OCI-LY7 (cell line): ENCODE measurements around the gene ZBTB3. TPM values are rescaled to one million over a fixed set of nuclear protein-coding genes. Genes with fewer than 3 reads are reported as not detected.

Experiments used
- Bru-seq: library from RNA; stranded (reverse); fragments of 400-500 nt; gene quantifications from one replicate; lab custom pipeline; 2021; lab: Mats Ljungman, UMichigan
- BruChase-seq, 2 experiments: library from RNA; stranded (reverse); fragments of 400-500 nt; gene quantifications; one replicate each; lab custom pipeline; 2021; lab: Mats Ljungman, UMichigan
- BruUV-seq: library from RNA; stranded (reverse); fragments of 400-500 nt; replicated peaks from 2 replicates; lab custom pipeline; 2021; lab: Mats Ljungman, UMichigan
- CTCF ChIA-PET: fragments of 300-600 bp; sonication (Branson Sonifier 250); formaldehyde crosslinking; loops from one replicate; lab custom pipeline; 2022; ENCODE audit warnings: antibody characterized with exemption; ENCODE audit not compliant: unreplicated experiment; lab: Charles Lee
- POLR2A ChIA-PET: fragments of 300-600 bp; sonication (Branson Sonifier 250); formaldehyde crosslinking; loops from one replicate; lab custom pipeline; 2022; ENCODE audit warnings: antibody characterized with exemption; lab: Charles Lee
- DNase-seq: peaks from one replicate; pipeline ENCODE4 v3.0.0-alpha.2; 2015; ENCODE audit warnings: low spot score
- H2AFZ ChIP-seq: fragments of 200-600 bp; sonication (generic), shearing (Covaris generic); 2 replicates; pipeline ENCODE4 v1.6.1; 2014; ENCODE audit warnings: mild to moderate bottlenecking, antibody characterized with exemption, low read length, moderate library complexity
- H3K27ac ChIP-seq: fragments of 200-600 bp; sonication (generic); 2 replicates; pipeline ENCODE4 v1.5.1; 2014; ENCODE audit warnings: mixed run types, low read depth, mild to moderate bottlenecking, moderate library complexity, low read length, inconsistent platforms; ENCODE audit not compliant: poor library complexity, severe bottlenecking
- H3K36me3 ChIP-seq: fragments of 200-600 bp; sonication (generic); 2 replicates; pipeline ENCODE4 v1.6.1; 2014; ENCODE audit warnings: mild to moderate bottlenecking, antibody characterized with exemption, low read length, moderate library complexity, mixed read lengths; ENCODE audit not compliant: insufficient read depth
- H3K4me1 ChIP-seq: fragments of 200-600 bp; sonication (generic); 2 replicates; pipeline ENCODE4 v1.5.1; 2014; ENCODE audit warnings: mild to moderate bottlenecking, low read length; ENCODE audit not compliant: insufficient read depth, poor library complexity, severe bottlenecking
- H3K4me2 ChIP-seq: fragments of 200-600 bp; sonication (generic); 2 replicates; pipeline ENCODE4 v1.6.1; 2014; ENCODE audit warnings: mild to moderate bottlenecking, low read length
- H3K4me3 ChIP-seq: fragments of 200-600 bp; sonication (generic); 2 replicates; pipeline ENCODE4 v1.5.1; 2014; ENCODE audit warnings: mild to moderate bottlenecking, low read depth, low read length; ENCODE audit not compliant: poor library complexity, severe bottlenecking
- H3K79me2 ChIP-seq: fragments of 200-600 bp; sonication (generic); 2 replicates; pipeline ENCODE4 v1.6.1; 2016; ENCODE audit warnings: low read depth, mild to moderate bottlenecking, low read length, moderate library complexity, mixed read lengths; ENCODE audit not compliant: insufficient read depth
- H3K9me2 ChIP-seq: fragments of 200-600 bp; sonication (generic); 2 replicates; pipeline ENCODE4 v1.6.1; 2016; ENCODE audit warnings: mild to moderate bottlenecking, low read length, mixed read lengths; ENCODE audit not compliant: insufficient read depth
- H3K9me3 ChIP-seq: fragments of 200-600 bp; sonication (generic); 2 replicates; pipeline ENCODE4 v1.6.1; 2014; ENCODE audit warnings: mild to moderate bottlenecking, mixed run types, low read length, mixed read lengths
- H4K20me1 ChIP-seq: fragments of 200-600 bp; sonication (generic); 2 replicates; pipeline ENCODE4 v1.6.1; 2014; ENCODE audit warnings: mild to moderate bottlenecking, antibody characterized with exemption, low read length, moderate library complexity, mixed read lengths; ENCODE audit not compliant: insufficient read depth
- EZH2phosphoT487 ChIP-seq: fragments of 200-600 bp; sonication (generic); IDR thresholded peaks from 2 replicates; pipeline ENCODE4 v1.6.1; 2018; ENCODE audit warnings: low read depth, borderline replicate concordance, mild to moderate bottlenecking, mixed run types, antibody characterized with exemption, low read length, moderate library complexity, mixed read lengths
- intact Hi-C: fragments of 100-400 bp; cut with micrococcal nuclease; formaldehyde crosslinking; loops from one replicate; pipeline ENCODE4 v1.10.0; 2022; ENCODE audit not compliant: unreplicated experiment
- long read RNA-seq: library from polyadenylated mRNA; stranded (forward); transcript quantifications from one replicate; pipeline ENCODE4 v2.0.0, GENCODE V29; 2022
- total RNA-seq, 2 experiments: library from RNA; depleted of rRNA in 1 of 2; stranded (reverse); fragments of >200 nt in 1 of 2; shearing (Covaris generic) in 1 of 2; gene quantifications; 2 replicates each; pipeline ENCODE4 v1.2.3, GENCODE V29; 2014 to 2022
- TF ChIP-seq, protein P1 (sequence below): fragments of 200-600 bp; sonication (generic); conservative IDR thresholded peaks from 2 replicates; pipeline ENCODE4 v1.5.1; 2014; ENCODE audit warnings: mild to moderate bottlenecking, antibody characterized with exemption, low read length, moderate library complexity, mixed read lengths

ZBTB3 gene
- total RNA-seq (2014; rRNA removed; shearing (Covaris generic)) = 11.1 and 11.8 TPM in 2 replicates
- 10.7 and 11.3 TPM in 2 replicates for total RNA-seq (2022)
- Bru-seq, nascent RNA = percentile 58 among the genes with signal in this experiment
- BruChase-seq, experiment 1, labeled RNA remaining after a 6-hour chase = percentile 53 among the genes with signal in this experiment
- BruChase-seq, experiment 2, labeled RNA remaining after a 2-hour chase = percentile 69 among the genes with signal in this experiment
- long read RNA-seq, transcript ZBTB3-201 (2 exons, 2,978 nt) = major isoform, 5 of 11 reads
- long read RNA-seq, partial matches to known transcripts = 1 of 11 reads
- long read RNA-seq, other reads (novel, unspliced or antisense) = 4 of 11 reads

DNA sequence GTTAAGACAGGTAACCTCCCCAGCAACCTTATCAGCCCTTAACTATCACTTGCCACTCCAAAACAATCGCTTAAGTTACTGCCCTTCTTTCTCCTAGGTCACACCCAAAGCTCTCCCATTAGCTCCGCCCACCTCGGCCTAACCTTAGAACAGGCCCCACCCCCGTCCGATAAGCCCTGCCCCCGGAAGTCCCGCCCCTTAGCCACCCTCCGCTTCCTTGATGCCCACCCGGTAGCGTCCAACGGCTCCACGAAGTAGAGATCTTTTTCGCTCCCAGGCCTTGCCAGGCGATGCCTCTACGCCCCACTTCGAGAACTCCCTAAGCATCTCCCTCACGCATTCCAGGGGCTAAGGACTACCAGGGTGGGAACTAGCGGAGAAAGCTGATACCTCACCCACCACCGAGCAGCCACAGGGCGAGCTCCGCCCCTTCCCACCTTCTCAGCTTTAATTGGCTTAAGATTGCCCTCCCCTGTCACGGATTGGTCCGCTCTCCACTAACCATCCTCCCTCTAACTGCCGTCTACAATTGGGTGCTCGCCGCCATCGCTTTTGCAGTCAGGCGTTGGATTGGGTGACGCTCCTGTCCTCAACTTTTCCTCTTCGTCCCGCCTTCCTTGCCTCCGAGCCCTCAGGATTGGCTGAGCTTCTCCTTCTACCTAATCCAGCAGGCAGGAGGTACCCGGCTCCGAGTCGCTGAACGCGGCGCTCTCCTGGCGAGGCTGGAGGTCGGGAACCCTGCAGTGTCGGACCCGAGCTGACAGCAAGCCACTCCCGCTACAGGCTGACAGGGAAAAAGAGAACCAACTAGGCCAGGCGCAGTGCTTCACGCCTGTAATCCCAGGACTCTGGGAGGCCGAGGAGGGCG, at the start of gene ZBTB3:
ZBTB3 (minus strand) TSS at position 425 of the 868 bp plus-strand sequence. CDS start 496 bp downstream, outside the sequence.
- no peaks in the 10 kb centered on the region for H3K36me3 ChIP-seq
- CTCF ChIA-PET = interaction anchor here (0.6 to 1.5 kb wide), 4 partner anchors 24 to 130 kb away, joined by 3 to 5 read pairs (median 4); no protein-coding TSS in a partner anchor
- H3K27ac ChIP-seq = peak within 1 kb of the TSS; percentile 60
- intact Hi-C loops = no loop called here
- no peaks in the 10 kb centered on the region for H3K9me3 ChIP-seq
- H3K9me2 ChIP-seq = no peaks in the 10 kb centered on the region
- H4K20me1 ChIP-seq = no peaks in the 10 kb centered on the region
- H3K79me2 ChIP-seq = no peaks in the 10 kb centered on the region
- BruUV-seq = no TSS peak
- peaks cover 20% of the 10 kb centered on the region for H3K4me1 ChIP-seq
- peak within 1 kb of the TSS; percentile 37 for H2AFZ ChIP-seq
- no peak for TF ChIP-seq EZH2phosphoT487
- TF ChIP-seq, protein P1, sequence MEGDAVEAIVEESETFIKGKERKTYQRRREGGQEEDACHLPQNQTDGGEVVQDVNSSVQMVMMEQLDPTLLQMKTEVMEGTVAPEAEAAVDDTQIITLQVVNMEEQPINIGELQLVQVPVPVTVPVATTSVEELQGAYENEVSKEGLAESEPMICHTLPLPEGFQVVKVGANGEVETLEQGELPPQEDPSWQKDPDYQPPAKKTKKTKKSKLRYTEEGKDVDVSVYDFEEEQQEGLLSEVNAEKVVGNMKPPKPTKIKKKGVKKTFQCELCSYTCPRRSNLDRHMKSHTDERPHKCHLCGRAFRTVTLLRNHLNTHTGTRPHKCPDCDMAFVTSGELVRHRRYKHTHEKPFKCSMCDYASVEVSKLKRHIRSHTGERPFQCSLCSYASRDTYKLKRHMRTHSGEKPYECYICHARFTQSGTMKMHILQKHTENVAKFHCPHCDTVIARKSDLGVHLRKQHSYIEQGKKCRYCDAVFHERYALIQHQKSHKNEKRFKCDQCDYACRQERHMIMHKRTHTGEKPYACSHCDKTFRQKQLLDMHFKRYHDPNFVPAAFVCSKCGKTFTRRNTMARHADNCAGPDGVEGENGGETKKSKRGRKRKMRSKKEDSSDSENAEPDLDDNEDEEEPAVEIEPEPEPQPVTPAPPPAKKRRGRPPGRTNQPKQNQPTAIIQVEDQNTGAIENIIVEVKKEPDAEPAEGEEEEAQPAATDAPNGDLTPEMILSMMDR = no peak
- POLR2A ChIA-PET = interaction anchor here (0.6 to 2.0 kb wide), 37 partner anchors 9 to 856 kb away, joined by 3 to 16 read pairs (median 4); partner anchors contain the start of genes C11orf98, CSKMT, EEF1G and HNRNPUL2
- peak; percentile 99 for DNase-seq
- H3K4me2 ChIP-seq = peak within 1 kb of the TSS; percentile 66
- peak within 1 kb of the TSS; percentile 71 for H3K4me3 ChIP-seq

DNA sequence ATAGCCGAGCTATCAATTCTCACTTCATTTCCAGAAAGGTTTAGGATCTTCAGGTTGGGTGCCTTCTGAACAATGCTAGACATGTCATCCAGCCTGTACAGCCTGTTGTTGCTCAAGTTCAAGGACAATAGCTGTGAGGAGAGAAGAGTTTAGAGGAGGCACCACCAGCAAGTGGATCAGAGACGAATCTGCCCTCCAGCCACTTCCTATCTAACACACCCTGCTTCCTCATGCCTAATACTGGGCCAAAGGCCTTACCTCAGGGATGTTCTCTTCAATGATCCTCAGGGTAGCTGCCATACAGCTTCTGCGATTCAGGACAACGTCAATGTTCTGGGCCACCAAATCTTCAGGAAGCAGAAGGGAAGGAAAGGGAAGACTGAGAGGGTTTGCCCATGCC, 47.1 kb upstream of the ZBTB3 start:
- Histone ChIP-seq H3K79me2 (peaks cover 20% of the 10 kb centered on the region), H3K27ac (no peak overlapping the region), H3K4me1 (peaks cover 9% of the 10 kb centered on the region), H3K9me2 (no peaks in the 10 kb centered on the region), H2AFZ (no peak overlapping the region), H3K36me3 (peaks cover 73% of the 10 kb centered on the region), H3K4me2 (no peak overlapping the region), H3K4me3 (no peak overlapping the region), H3K9me3 (no peaks in the 10 kb centered on the region), H4K20me1 (peaks cover 8% of the 10 kb centered on the region; the same call in 1 of the 2 replicates)
- TF ChIP-seq, protein P1 = no peak
- TF ChIP-seq EZH2phosphoT487 = no peak
- ChIA-PET POLR2A (no interaction called here), CTCF (no interaction called here)
- DNase-seq = no peak
- intact Hi-C loops = no loop called here
- no TSS peak for BruUV-seq
